Lung (tissue), 12 donors: ENCODE results near the gene CHI3L1. TPM values are rescaled to one million over a fixed set of nuclear protein-coding genes. Genes with fewer than 3 reads are reported as not detected.

Experiments used
- ATAC-seq: fragments of 200-7000 bp; cut with Tn5 transposase; one replicate; pipeline ENCODE4 v1.9.1; 2020; ENCODE audit warnings: moderate number of reproducible peaks; ENCODE audit not compliant: insufficient read depth, low FRiP score
- DNase-seq, 3 donors: peaks; one replicate each; pipeline ENCODE4 v3.0.0-alpha.2; 2013 to 2017
- H3K27ac ChIP-seq, 2 donors: one replicate each; pipeline ENCODE4 v1.5.1; 2013; ENCODE audit warnings: mild to moderate bottlenecking in 2 of 2, moderate library complexity in 2 of 2, control low read depth in 1 of 2, inconsistent platforms in 1 of 2, low read depth in 1 of 2, low read length in 1 of 2
- H3K27me3 ChIP-seq, 3 donors: one replicate each; pipeline ENCODE4 v1.5.1; 2013; ENCODE audit warnings: low read length in 2 of 3; ENCODE audit not compliant: control insufficient read depth in 3 of 3, insufficient read depth in 3 of 3
- H3K36me3 ChIP-seq, 4 donors: one replicate each; pipeline ENCODE4 v1.5.1; 2013; ENCODE audit warnings: low read length in 4 of 4, mild to moderate bottlenecking in 1 of 4, moderate library complexity in 1 of 4; ENCODE audit not compliant: control insufficient read depth in 4 of 4, insufficient read depth in 4 of 4
- H3K4me1 ChIP-seq, 5 donors: one replicate each; pipeline ENCODE4 v1.5.1; 2013; ENCODE audit warnings: low read length in 5 of 5, mild to moderate bottlenecking in 2 of 5, moderate library complexity in 1 of 5; ENCODE audit not compliant: control insufficient read depth in 5 of 5, insufficient read depth in 5 of 5
- H3K4me3 ChIP-seq: one replicate; pipeline ENCODE4 v1.5.1; 2013; ENCODE audit warnings: mild to moderate bottlenecking, control low read depth, moderate library complexity
- H3K9ac ChIP-seq, 2 donors: one replicate each; pipeline ENCODE4 v1.5.1; 2013; ENCODE audit warnings: low read length in 2 of 2, control low read depth in 1 of 2; ENCODE audit not compliant: insufficient read depth in 1 of 2
- H3K9me3 ChIP-seq, 4 donors: one replicate each; pipeline ENCODE4 v1.5.1; 2013; ENCODE audit warnings: low read length in 3 of 4, mild to moderate bottlenecking in 1 of 4, moderate library complexity in 1 of 4; ENCODE audit not compliant: control insufficient read depth in 4 of 4, insufficient read depth in 3 of 4
- WGBS, 2 donors: extraction: QIAGEN DNeasy Blood & Tissue Kit; methylation state at CpG; one replicate each; pipeline ENCODE4 v1.1.7; 2013; 5-methylcytosine and 5-hydroxymethylcytosine counted together
- polyA plus RNA-seq, 2 donors: library from polyadenylated mRNA; stranded (reverse); fragments of 200-250 nt; gene quantifications; one replicate each; pipeline ENCODE4 v1.2.1, GENCODE V29; 2013
- total RNA-seq, 2 donors: library from RNA; depleted of rRNA in 1 of 2; stranded (reverse); fragments of >200 nt in 1 of 2; gene quantifications; one replicate each; pipeline ENCODE4 v1.2.1, GENCODE V29; 2014 to 2021
- TF ChIP-seq, protein P1 (sequence below): IDR thresholded peaks from 2 replicates; pipeline ENCODE4 v1.5.1; 2012; ENCODE audit warnings: mild to moderate bottlenecking; ENCODE audit errors: control extremely low read depth, extremely low read depth
- donor health status: control.
- donor health status: control.
- donor health status: Bipolar disorder and iron deficiency.
- donor health status: healthy.
- donor health status: DM: yes; HTN: yes; CAD: no.

The CHI3L1 gene
- total and polyA plus RNA-seq, 4 donors: 46.4 to 169 (median 110) TPM

- peaks cover 0 to 1% (median 0%) of the 10 kb centered on the region in 4 donors for H3K9me3 ChIP-seq
- no peak for ATAC-seq
- DNase-seq: no peak
- no peaks in the 10 kb centered on the region for H3K4me1 ChIP-seq
- peaks cover 0 to 3% (median 0%) of the 10 kb centered on the region in 3 donors for H3K27me3 ChIP-seq
- no peaks in the 10 kb centered on the region for H3K36me3 ChIP-seq
- TF ChIP-seq, protein P1, sequence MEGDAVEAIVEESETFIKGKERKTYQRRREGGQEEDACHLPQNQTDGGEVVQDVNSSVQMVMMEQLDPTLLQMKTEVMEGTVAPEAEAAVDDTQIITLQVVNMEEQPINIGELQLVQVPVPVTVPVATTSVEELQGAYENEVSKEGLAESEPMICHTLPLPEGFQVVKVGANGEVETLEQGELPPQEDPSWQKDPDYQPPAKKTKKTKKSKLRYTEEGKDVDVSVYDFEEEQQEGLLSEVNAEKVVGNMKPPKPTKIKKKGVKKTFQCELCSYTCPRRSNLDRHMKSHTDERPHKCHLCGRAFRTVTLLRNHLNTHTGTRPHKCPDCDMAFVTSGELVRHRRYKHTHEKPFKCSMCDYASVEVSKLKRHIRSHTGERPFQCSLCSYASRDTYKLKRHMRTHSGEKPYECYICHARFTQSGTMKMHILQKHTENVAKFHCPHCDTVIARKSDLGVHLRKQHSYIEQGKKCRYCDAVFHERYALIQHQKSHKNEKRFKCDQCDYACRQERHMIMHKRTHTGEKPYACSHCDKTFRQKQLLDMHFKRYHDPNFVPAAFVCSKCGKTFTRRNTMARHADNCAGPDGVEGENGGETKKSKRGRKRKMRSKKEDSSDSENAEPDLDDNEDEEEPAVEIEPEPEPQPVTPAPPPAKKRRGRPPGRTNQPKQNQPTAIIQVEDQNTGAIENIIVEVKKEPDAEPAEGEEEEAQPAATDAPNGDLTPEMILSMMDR: no peak
- no peak overlapping the region for H3K9ac ChIP-seq
- WGBS, 2 donors: 95 to 96% methylated on average over 9 of the region's 9 CpGs
- no peak overlapping the region for H3K4me3 ChIP-seq
- H3K27ac ChIP-seq: no peak overlapping the region
These were observed 17.5 kb downstream of the CHI3L1 start for GRCh38 chr1:203168991-203169390.

- TF ChIP-seq, protein P1: no peak
- ATAC-seq (no peak), DNase-seq (no peak)
- H3K4me3 ChIP-seq: no peak overlapping the region
- no peaks in the 10 kb centered on the region for H3K36me3 ChIP-seq
- WGBS, 2 donors: 95 to 96% methylated on average over 12 of the region's 12 CpGs
- peaks cover 0 to 1% (median 0%) of the 10 kb centered on the region in 4 donors for H3K9me3 ChIP-seq
- no peak overlapping the region for H3K27ac ChIP-seq
- H3K27me3 ChIP-seq: peaks cover 0 to 3% (median 0%) of the 10 kb centered on the region in 3 donors
- H3K4me1 ChIP-seq: no peaks in the 10 kb centered on the region
- no peak overlapping the region for H3K9ac ChIP-seq
These were observed 18.2 kb downstream of the CHI3L1 start for GRCh38 chr1:203168256-203168786.

GRCh38 chr1:203167913-203168200, 18.6 kb downstream of the CHI3L1 start:
- Histone ChIP-seq H3K9me3 (peaks cover 0 to 1% (median 0%) of the 10 kb centered on the region in 4 donors), H3K4me3 (no peak overlapping the region), H3K36me3 (no peaks in the 10 kb centered on the region), H3K4me1 (no peaks in the 10 kb centered on the region), H3K27ac (no peak overlapping the region), H3K9ac (no peak overlapping the region), H3K27me3 (peaks cover 0 to 3% (median 0%) of the 10 kb centered on the region in 3 donors)
- ATAC-seq (no peak), DNase-seq (no peak)
- WGBS, 2 donors: 92 to 96% methylated on average over 5 of the region's 5 CpGs
- TF ChIP-seq, protein P1: no peak
